Type B pancreatic cell (in vitro differentiated cells): ENCODE measurements around the gene ODAM. TPM values are rescaled to one million over a fixed set of nuclear protein-coding genes. Genes with fewer than 3 reads are reported as not detected.

Source experiments
- DNase-seq: peaks from one replicate; pipeline ENCODE4 v3.0.0; 2021; ENCODE audit warnings: mixed read lengths; ENCODE audit not compliant: unreplicated experiment; ENCODE audit errors: extremely low spot score
- H3K27ac Mint-ChIP-seq: 2 replicates; pipeline ENCODE4 v1.8.0; 2021; ENCODE audit warnings: mild to moderate bottlenecking, mixed read lengths
- H3K27me3 Mint-ChIP-seq: 2 replicates; pipeline ENCODE4 v1.8.0; 2021; ENCODE audit warnings: mixed read lengths
- H3K36me3 Mint-ChIP-seq: 2 replicates; pipeline ENCODE4 v1.8.0; 2021; ENCODE audit warnings: mixed read lengths
- H3K4me1 Mint-ChIP-seq: one replicate; pipeline ENCODE4 v1.8.0; 2021; ENCODE audit warnings: mixed read lengths; ENCODE audit not compliant: unreplicated experiment
- H3K4me3 Mint-ChIP-seq: 2 replicates; pipeline ENCODE4 v1.8.0; 2021; ENCODE audit warnings: mild to moderate bottlenecking, mixed read lengths
- H3K9me3 Mint-ChIP-seq: 2 replicates; pipeline ENCODE4 v1.8.0; 2021; ENCODE audit warnings: mixed read lengths
- total RNA-seq: library from RNA; stranded (reverse); gene quantifications from 2 replicates; pipeline ENCODE4 v1.2.1, GENCODE V29; 2021; ENCODE audit warnings: low replicate concordance
- TF ChIP-seq, protein P1 (sequence below): fragments of 200-600 bp; sonication (generic); conservative IDR thresholded peaks from 2 replicates; pipeline ENCODE4 v1.5.0; 2021; ENCODE audit warnings: antibody characterized with exemption, mild to moderate bottlenecking

The ODAM gene
- total RNA-seq, 1 donor from 2014 or later: 4.6 TPM

DNA sequence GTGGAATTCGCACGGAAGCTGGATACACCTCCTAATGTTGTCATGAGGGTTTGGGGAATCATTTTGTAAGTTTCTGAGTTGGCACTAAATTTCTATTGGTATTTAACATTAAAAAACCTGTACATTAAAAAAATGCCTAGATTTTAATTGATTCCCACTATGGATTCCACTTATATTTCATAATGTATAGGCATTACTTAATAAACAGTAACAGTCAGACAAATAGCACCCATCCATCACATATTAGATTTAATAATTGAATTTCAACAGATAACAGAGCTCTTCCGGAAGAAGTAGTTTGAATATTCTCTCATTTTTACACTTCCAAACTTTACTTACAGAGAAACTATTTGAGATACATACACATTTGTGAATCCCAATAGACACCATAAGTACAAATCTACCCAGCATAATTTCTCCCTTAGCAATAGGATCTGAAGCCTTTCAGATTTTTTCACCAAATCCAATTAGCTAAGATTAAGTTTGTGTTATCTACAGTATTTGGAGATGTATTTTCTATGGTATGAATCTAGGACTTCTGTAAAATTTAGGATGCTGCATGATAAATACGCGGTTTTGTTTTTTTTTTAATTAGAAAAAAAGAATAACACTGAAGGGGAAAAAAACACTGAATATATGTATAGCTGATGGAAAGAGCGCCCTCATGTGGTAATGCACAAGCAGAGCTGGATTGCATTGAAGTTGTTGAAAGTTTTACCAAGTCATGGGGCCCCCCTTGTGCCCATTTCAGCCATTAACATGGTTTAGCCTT, 12.2 kb upstream of the ODAM start:
- H3K9me3 Mint-ChIP-seq: no peaks in the 10 kb centered on the region
- TF ChIP-seq, protein P1, sequence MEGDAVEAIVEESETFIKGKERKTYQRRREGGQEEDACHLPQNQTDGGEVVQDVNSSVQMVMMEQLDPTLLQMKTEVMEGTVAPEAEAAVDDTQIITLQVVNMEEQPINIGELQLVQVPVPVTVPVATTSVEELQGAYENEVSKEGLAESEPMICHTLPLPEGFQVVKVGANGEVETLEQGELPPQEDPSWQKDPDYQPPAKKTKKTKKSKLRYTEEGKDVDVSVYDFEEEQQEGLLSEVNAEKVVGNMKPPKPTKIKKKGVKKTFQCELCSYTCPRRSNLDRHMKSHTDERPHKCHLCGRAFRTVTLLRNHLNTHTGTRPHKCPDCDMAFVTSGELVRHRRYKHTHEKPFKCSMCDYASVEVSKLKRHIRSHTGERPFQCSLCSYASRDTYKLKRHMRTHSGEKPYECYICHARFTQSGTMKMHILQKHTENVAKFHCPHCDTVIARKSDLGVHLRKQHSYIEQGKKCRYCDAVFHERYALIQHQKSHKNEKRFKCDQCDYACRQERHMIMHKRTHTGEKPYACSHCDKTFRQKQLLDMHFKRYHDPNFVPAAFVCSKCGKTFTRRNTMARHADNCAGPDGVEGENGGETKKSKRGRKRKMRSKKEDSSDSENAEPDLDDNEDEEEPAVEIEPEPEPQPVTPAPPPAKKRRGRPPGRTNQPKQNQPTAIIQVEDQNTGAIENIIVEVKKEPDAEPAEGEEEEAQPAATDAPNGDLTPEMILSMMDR: peak; percentile 88
- H3K27ac Mint-ChIP-seq: no peak overlapping the region
- no peaks in the 10 kb centered on the region for H3K27me3 Mint-ChIP-seq
- no peaks in the 10 kb centered on the region for H3K4me1 Mint-ChIP-seq
- H3K36me3 Mint-ChIP-seq: no peaks in the 10 kb centered on the region
- no peak for DNase-seq
- no peak overlapping the region for H3K4me3 Mint-ChIP-seq

DNA sequence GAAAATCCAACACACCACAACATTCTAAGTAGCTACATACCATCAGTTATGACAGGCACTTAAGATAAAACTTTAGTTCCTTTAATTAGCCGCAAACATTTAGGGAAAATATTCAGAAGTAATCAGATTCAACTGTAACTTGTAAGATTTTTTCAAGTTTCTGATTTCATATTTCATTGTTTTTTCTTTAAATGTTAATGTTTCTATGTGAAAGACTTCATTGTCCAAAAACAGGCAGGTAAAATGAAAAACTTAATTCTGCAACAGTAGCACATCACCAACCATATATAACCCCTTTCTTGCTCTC, 11.6 kb upstream of the ODAM start:
- TF ChIP-seq, protein P1: peak; percentile 54
- Mint-ChIP-seq H3K4me1 (no peaks in the 10 kb centered on the region), H3K36me3 (no peaks in the 10 kb centered on the region), H3K4me3 (no peak overlapping the region), H3K27me3 (no peaks in the 10 kb centered on the region), H3K27ac (no peak overlapping the region), H3K9me3 (no peaks in the 10 kb centered on the region)
- no peak for DNase-seq

DNA sequence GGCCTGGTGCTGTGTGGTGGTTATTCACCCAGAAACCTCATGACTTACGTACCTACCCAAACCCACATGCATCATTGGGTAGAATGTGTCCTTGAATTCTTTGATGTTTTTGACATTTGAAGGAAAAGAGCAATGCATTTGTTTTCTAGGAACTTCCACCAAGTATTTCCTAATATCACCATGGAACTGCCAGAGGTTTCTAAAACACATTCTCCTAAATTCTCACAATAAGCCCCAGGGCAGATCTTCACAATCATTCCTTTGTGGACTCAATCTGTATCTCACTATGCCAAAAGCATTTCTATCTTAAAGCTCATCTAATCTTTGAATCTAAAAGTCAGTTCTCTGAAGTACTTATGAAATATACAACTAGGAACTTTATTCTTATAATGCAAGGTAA, 8.3 kb upstream of the ODAM start:
- no peak for DNase-seq
- Mint-ChIP-seq H3K27me3 (no peaks in the 10 kb centered on the region), H3K9me3 (no peaks in the 10 kb centered on the region), H3K4me1 (no peaks in the 10 kb centered on the region), H3K27ac (no peak overlapping the region), H3K4me3 (no peak overlapping the region), H3K36me3 (no peaks in the 10 kb centered on the region)
- TF ChIP-seq, protein P1: no peak

DNA sequence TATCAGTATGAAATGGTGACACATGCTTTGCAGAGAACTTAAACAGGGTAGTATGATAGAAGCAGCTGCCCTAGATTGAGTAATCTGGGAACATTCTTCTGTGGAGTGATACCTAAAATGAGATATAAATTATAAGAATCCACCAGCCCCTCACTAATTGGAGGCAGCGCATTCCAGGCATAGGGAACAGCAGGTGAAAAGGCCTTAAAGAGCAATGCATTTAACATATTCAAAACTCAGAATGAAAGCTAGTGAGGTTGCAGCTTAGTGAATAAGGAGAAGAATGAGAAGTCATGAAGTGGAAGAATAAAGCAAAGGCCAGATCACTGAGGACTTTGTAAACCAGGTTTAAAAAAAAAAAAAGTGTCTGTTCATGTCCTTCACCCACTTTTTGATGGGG, 4.9 kb upstream of the ODAM start:
- Mint-ChIP-seq H3K4me3 (no peak overlapping the region), H3K27ac (no peak overlapping the region), H3K27me3 (no peaks in the 10 kb centered on the region), H3K9me3 (no peaks in the 10 kb centered on the region), H3K36me3 (no peaks in the 10 kb centered on the region), H3K4me1 (no peaks in the 10 kb centered on the region)
- TF ChIP-seq, protein P1: no peak
- DNase-seq: no peak

DNA sequence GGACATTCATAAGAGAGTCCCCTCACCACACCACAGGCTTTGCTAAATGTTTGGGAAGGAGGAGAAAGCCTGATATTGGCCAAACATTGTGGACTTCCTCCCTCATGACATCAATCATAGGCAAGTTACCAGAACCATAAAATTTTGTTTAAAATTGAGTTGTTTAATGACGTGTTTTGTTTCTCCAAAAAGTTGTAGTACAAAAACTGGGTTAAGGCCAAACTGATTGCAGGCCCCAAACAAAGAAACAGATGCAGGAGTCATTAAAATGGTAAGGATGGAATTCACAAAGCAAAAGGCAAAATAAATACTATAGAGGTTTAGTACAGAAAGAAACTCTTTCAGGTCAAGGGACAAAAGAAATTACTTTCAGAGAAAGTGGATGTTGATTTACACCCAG, 3.9 kb upstream of the ODAM start:
- H3K27ac Mint-ChIP-seq: no peak overlapping the region
- DNase-seq: no peak
- no peaks in the 10 kb centered on the region for H3K9me3 Mint-ChIP-seq
- no peaks in the 10 kb centered on the region for H3K27me3 Mint-ChIP-seq
- no peak overlapping the region for H3K4me3 Mint-ChIP-seq
- TF ChIP-seq, protein P1: no peak
- H3K36me3 Mint-ChIP-seq: no peaks in the 10 kb centered on the region
- no peaks in the 10 kb centered on the region for H3K4me1 Mint-ChIP-seq
